Measurements from ENCODE around the gene CSTF3.

CSTF3 gene

GRCh38 chr11:33161120-33162005 lies at the start of gene CSTF3:
TSS of gene CSTF3 (minus strand) at chr11:33161480. CDS start at chr11:33161325, 155 bp downstream.
- Histone ChIP-seq H3K27ac (ENCODE audit: low read depth, low read length) (peak within 1 kb of the TSS; percentile 74), H3K9ac (ENCODE audit: low read depth in 1 of 2, low read length in 2 of 2) (peak within 1 kb of the TSS; percentile 90 to 95)

GRCh38 chr11:33208150-33208549 lies 46.9 kb upstream of the CSTF3 start:
- Histone ChIP-seq H3K9ac (ENCODE audit: low read depth in 1 of 2, low read length in 2 of 2) (no peak overlapping the region), H3K27me3 (ENCODE audit: control insufficient read depth in 1 of 2, insufficient read depth in 2 of 2, low read length in 2 of 2) (no peaks in the 10 kb centered on the region), H3K9me3 (ENCODE audit: control insufficient read depth in 1 of 2, low read length in 2 of 2) (no peaks in the 10 kb centered on the region), H3K4me1 (ENCODE audit: control insufficient read depth in 1 of 2, insufficient read depth in 2 of 2, low read length in 2 of 2) (no peaks in the 10 kb centered on the region), H3K36me3 (ENCODE audit: control insufficient read depth in 1 of 2, insufficient read depth in 2 of 2, low read length in 2 of 2) (no peaks in the 10 kb centered on the region), H3K27ac (ENCODE audit: low read depth, low read length) (no peak overlapping the region), H3K4me3 (ENCODE audit: low read depth in 1 of 2, low read length in 2 of 2) (no peak overlapping the region)

More at GRCh38 chr11:33161120-33162005, at the start of gene CSTF3:
- no peaks in the 10 kb centered on the region for H3K36me3 ChIP-seq (ENCODE audit: control insufficient read depth in 1 of 2, insufficient read depth in 2 of 2, low read length in 2 of 2)
- no peaks in the 10 kb centered on the region for H3K9me3 ChIP-seq (ENCODE audit: control insufficient read depth in 1 of 2, low read length in 2 of 2)
- no peaks in the 10 kb centered on the region for H3K27me3 ChIP-seq (ENCODE audit: control insufficient read depth in 1 of 2, insufficient read depth in 2 of 2, low read length in 2 of 2)
- H3K4me1 ChIP-seq (ENCODE audit: control insufficient read depth in 1 of 2, insufficient read depth in 2 of 2, low read length in 2 of 2): peaks cover 5 to 25% of the 10 kb centered on the region in 2 donors
- peak within 1 kb of the TSS; percentile 97 to 99 for H3K4me3 ChIP-seq (ENCODE audit: low read depth in 1 of 2, low read length in 2 of 2)

DNA sequence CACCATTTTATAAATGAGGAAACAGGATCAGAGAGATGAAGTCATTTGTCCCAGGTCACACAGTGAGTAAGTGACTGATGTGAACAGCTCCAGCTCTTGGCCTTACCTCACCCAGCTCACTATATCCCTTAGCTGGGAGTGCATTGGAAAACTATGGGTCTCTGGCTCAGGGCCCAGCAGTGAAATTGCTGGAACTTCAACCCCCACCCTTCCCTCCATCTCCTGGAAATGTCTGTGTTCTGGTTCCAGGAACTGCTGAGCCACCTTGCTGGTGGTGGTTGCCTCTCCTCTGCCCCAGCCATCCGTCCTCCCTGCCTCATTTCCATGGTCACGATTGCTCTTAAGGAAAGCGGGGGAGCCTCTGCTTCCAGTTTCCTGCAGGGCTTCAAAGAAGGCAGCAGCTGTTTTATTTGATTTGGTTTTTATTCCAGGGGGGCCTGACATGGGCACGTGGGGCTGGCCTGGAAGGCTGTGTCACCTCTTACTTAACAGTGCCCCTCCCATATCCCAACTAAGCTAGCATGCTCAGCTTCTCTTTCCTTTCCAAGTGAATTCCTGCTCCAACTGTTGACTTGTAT lies 46.2 kb upstream of the CSTF3 start:
- no peaks in the 10 kb centered on the region for H3K27me3 ChIP-seq (ENCODE audit: control insufficient read depth in 1 of 2, insufficient read depth in 2 of 2, low read length in 2 of 2)
- H3K36me3 ChIP-seq (ENCODE audit: control insufficient read depth in 1 of 2, insufficient read depth in 2 of 2, low read length in 2 of 2): no peaks in the 10 kb centered on the region
- no peak overlapping the region for H3K27ac ChIP-seq (ENCODE audit: low read depth, low read length)
- H3K9ac ChIP-seq (ENCODE audit: low read depth in 1 of 2, low read length in 2 of 2): no peak overlapping the region
- H3K9me3 ChIP-seq (ENCODE audit: control insufficient read depth in 1 of 2, low read length in 2 of 2): no peaks in the 10 kb centered on the region
- H3K4me3 ChIP-seq (ENCODE audit: low read depth in 1 of 2, low read length in 2 of 2): no peak overlapping the region
- no peaks in the 10 kb centered on the region for H3K4me1 ChIP-seq (ENCODE audit: control insufficient read depth in 1 of 2, insufficient read depth in 2 of 2, low read length in 2 of 2)

- Histone ChIP-seq H3K9ac (ENCODE audit: low read depth in 1 of 2, low read length in 2 of 2) (no peak overlapping the region), H3K4me3 (ENCODE audit: low read depth in 1 of 2, low read length in 2 of 2) (no peak overlapping the region), H3K27ac (ENCODE audit: low read depth, low read length) (no peak overlapping the region), H3K27me3 (ENCODE audit: control insufficient read depth in 1 of 2, insufficient read depth in 2 of 2, low read length in 2 of 2) (no peaks in the 10 kb centered on the region), H3K4me1 (ENCODE audit: control insufficient read depth in 1 of 2, insufficient read depth in 2 of 2, low read length in 2 of 2) (no peaks in the 10 kb centered on the region), H3K9me3 (ENCODE audit: control insufficient read depth in 1 of 2, low read length in 2 of 2) (no peaks in the 10 kb centered on the region), H3K36me3 (ENCODE audit: control insufficient read depth in 1 of 2, insufficient read depth in 2 of 2, low read length in 2 of 2) (no peaks in the 10 kb centered on the region)
Measured at GRCh38 chr11:33197915-33198727, 36.8 kb upstream of the CSTF3 start.

DNA sequence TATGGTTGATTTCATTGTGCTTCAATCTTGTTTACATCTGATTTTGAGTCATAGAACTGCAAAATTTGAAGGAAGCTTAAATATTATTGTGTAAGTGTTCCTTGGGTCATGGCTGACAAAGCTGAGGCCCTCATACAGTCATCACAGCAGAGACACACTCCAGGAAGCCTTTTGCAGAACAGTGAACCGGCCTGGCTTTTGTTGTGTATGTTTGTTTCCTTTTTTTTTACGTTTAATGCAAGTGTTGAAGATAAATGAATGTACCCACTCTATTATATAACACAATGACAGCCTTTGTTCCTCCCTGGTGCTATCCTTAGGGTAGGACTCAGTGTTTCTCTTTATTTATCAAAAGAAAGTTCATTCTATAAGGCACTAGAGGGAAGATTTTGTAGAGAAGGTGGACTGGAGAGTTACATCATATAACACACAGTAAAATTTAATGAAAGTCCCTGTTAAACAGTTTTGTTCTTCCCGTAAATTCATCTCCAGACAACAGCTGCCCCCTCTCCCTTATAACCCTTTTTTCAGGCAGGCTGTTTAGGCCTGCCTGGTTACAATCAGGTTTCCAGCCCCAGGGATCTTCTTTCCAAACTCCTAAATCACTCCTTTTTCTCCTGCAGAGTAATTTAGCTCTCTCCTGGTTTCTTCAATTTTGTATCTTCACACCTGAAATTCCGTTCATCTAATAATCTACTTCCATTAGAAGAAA lies 34.3 kb upstream of the CSTF3 start:
- no peak overlapping the region for H3K9ac ChIP-seq (ENCODE audit: low read depth in 1 of 2, low read length in 2 of 2)
- H3K27me3 ChIP-seq (ENCODE audit: control insufficient read depth in 1 of 2, insufficient read depth in 2 of 2, low read length in 2 of 2): no peaks in the 10 kb centered on the region
- no peaks in the 10 kb centered on the region for H3K9me3 ChIP-seq (ENCODE audit: control insufficient read depth in 1 of 2, low read length in 2 of 2)
- no peak overlapping the region for H3K4me3 ChIP-seq (ENCODE audit: low read depth in 1 of 2, low read length in 2 of 2)
- no peaks in the 10 kb centered on the region for H3K4me1 ChIP-seq (ENCODE audit: control insufficient read depth in 1 of 2, insufficient read depth in 2 of 2, low read length in 2 of 2)
- H3K36me3 ChIP-seq (ENCODE audit: control insufficient read depth in 1 of 2, insufficient read depth in 2 of 2, low read length in 2 of 2): no peaks in the 10 kb centered on the region
- no peak overlapping the region for H3K27ac ChIP-seq (ENCODE audit: low read depth, low read length)

GRCh38 chr11:33194455-33194854 lies 33.2 kb upstream of the CSTF3 start:
- no peak overlapping the region for H3K4me3 ChIP-seq (ENCODE audit: low read depth in 1 of 2, low read length in 2 of 2)
- no peaks in the 10 kb centered on the region for H3K9me3 ChIP-seq (ENCODE audit: control insufficient read depth in 1 of 2, low read length in 2 of 2)
- H3K36me3 ChIP-seq (ENCODE audit: control insufficient read depth in 1 of 2, insufficient read depth in 2 of 2, low read length in 2 of 2): no peaks in the 10 kb centered on the region
- no peak overlapping the region for H3K27ac ChIP-seq (ENCODE audit: low read depth, low read length)
- no peaks in the 10 kb centered on the region for H3K27me3 ChIP-seq (ENCODE audit: control insufficient read depth in 1 of 2, insufficient read depth in 2 of 2, low read length in 2 of 2)
- no peaks in the 10 kb centered on the region for H3K4me1 ChIP-seq (ENCODE audit: control insufficient read depth in 1 of 2, insufficient read depth in 2 of 2, low read length in 2 of 2)
- no peak overlapping the region for H3K9ac ChIP-seq (ENCODE audit: low read depth in 1 of 2, low read length in 2 of 2)

- Histone ChIP-seq H3K4me1 (ENCODE audit: control insufficient read depth in 1 of 2, insufficient read depth in 2 of 2, low read length in 2 of 2) (peaks cover 8 to 16% of the 10 kb centered on the region in 2 donors), H3K9ac (ENCODE audit: low read depth in 1 of 2, low read length in 2 of 2) (no peak overlapping the region), H3K36me3 (ENCODE audit: control insufficient read depth in 1 of 2, insufficient read depth in 2 of 2, low read length in 2 of 2) (no peaks in the 10 kb centered on the region), H3K4me3 (ENCODE audit: low read depth in 1 of 2, low read length in 2 of 2) (no peak overlapping the region), H3K27ac (ENCODE audit: low read depth, low read length) (no peak overlapping the region), H3K27me3 (ENCODE audit: control insufficient read depth in 1 of 2, insufficient read depth in 2 of 2, low read length in 2 of 2) (no peaks in the 10 kb centered on the region), H3K9me3 (ENCODE audit: control insufficient read depth in 1 of 2, low read length in 2 of 2) (no peaks in the 10 kb centered on the region)
Measured at GRCh38 chr11:33191467-33191866, 30.2 kb upstream of the CSTF3 start.

DNA sequence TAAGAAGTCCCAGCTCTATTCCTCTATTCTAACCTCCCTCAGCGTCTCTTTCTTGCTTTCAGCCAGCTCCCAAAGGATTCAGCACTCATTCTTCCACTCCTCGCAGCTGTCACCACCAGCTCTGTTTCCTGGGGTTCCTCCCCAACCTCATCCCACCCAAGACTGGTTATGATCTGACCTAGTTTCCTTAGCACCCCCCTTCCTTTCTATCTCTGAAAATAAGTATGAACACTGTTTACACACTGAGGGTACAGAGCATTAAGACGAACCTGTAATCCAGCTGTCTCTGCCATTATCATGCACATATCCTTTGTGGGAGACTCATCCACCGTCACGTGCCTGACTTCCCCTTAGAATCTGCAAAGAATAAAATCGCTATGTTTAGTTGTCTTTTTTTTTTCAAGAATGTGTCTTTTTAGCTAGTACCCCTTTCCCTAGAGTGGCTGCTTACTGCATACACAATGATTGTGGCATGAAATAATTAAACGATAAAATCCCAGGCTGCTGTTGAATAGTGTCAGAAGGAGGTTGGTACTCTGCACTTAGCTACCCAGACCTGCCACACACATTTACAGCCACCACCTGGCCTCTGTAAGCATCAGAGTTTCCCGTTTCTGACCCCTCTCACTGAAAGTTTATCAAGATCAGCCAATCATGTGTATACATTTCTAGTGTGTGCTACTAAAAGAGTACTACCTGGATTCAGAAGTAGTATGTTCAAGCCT lies 26.9 kb upstream of the CSTF3 start:
- peaks cover 8 to 21% of the 10 kb centered on the region in 2 donors for H3K4me1 ChIP-seq (ENCODE audit: control insufficient read depth in 1 of 2, insufficient read depth in 2 of 2, low read length in 2 of 2)
- H3K27ac ChIP-seq (ENCODE audit: low read depth, low read length): no peak overlapping the region
- no peak overlapping the region for H3K9ac ChIP-seq (ENCODE audit: low read depth in 1 of 2, low read length in 2 of 2)
- H3K9me3 ChIP-seq (ENCODE audit: control insufficient read depth in 1 of 2, low read length in 2 of 2): no peaks in the 10 kb centered on the region
- H3K36me3 ChIP-seq (ENCODE audit: control insufficient read depth in 1 of 2, insufficient read depth in 2 of 2, low read length in 2 of 2): no peaks in the 10 kb centered on the region
- H3K27me3 ChIP-seq (ENCODE audit: control insufficient read depth in 1 of 2, insufficient read depth in 2 of 2, low read length in 2 of 2): no peaks in the 10 kb centered on the region
- no peak overlapping the region for H3K4me3 ChIP-seq (ENCODE audit: low read depth in 1 of 2, low read length in 2 of 2)

GRCh38 chr11:33185756-33186155 lies 24.5 kb upstream of the CSTF3 start:
- Histone ChIP-seq H3K9me3 (ENCODE audit: control insufficient read depth in 1 of 2, low read length in 2 of 2) (no peaks in the 10 kb centered on the region), H3K4me1 (ENCODE audit: control insufficient read depth in 1 of 2, insufficient read depth in 2 of 2, low read length in 2 of 2) (peaks cover 20 to 32% of the 10 kb centered on the region in 2 donors), H3K9ac (ENCODE audit: low read depth in 1 of 2, low read length in 2 of 2) (no peak overlapping the region), H3K4me3 (ENCODE audit: low read depth in 1 of 2, low read length in 2 of 2) (no peak overlapping the region), H3K27me3 (ENCODE audit: control insufficient read depth in 1 of 2, insufficient read depth in 2 of 2, low read length in 2 of 2) (no peaks in the 10 kb centered on the region), H3K27ac (ENCODE audit: low read depth, low read length) (no peak overlapping the region), H3K36me3 (ENCODE audit: control insufficient read depth in 1 of 2, insufficient read depth in 2 of 2, low read length in 2 of 2) (no peaks in the 10 kb centered on the region)

Measured in duodenal mucosa (tissue), 2 donors.